ENCODE measurements around the gene TSPAN6. TPM values are rescaled to one million over a fixed set of nuclear protein-coding genes. Genes with fewer than 3 reads are reported as not detected.

TSPAN6 gene
- total and polyA plus RNA-seq, 10 of the 15 experiments (the other 5 are each of a cell fraction or from before 2014, with no cell fraction given): 0.04 to 0.23 (median 0.08) TPM; not detected in 5

GRCh38 chrX:100648458-100649417 is 12.1 kb upstream of the TSPAN6 start:
- CTCF ChIA-PET: interaction anchor here (0.9 to 1.6 kb wide), 3 partner anchors 16 to 59 kb away, joined by 3 to 4 read pairs (median 3); no protein-coding TSS in a partner anchor
- ATAC-seq: no peak
- Histone ChIP-seq H3K27me3 (replicated peaks in 1 of 2; ENCODE audit: control insufficient read depth in 2 of 2, insufficient read depth in 2 of 2, low read length in 1 of 2) (no peaks in the 10 kb centered on the region; a peak in 2 of 4 replicates), H2AFZ (ENCODE audit: control insufficient read depth, low read depth, low read length) (no peak overlapping the region), H3K4me1 (ENCODE audit: control insufficient read depth, insufficient read depth, low read length) (no peaks in the 10 kb centered on the region), H3K4me2 (ENCODE audit: control insufficient read depth, insufficient read depth) (no peak overlapping the region), H3K9ac (ENCODE audit: control insufficient read depth, insufficient read depth, low read length) (no peak overlapping the region), H3K27ac (ENCODE audit: control insufficient read depth, insufficient read depth) (no peak overlapping the region), H3K4me3 (no peak overlapping the region), H3K36me3 (ENCODE audit: control insufficient read depth in 2 of 2, insufficient read depth in 2 of 2, low read length in 1 of 2) (no peaks in the 10 kb centered on the region), H4K20me1 (ENCODE audit: control insufficient read depth, insufficient read depth) (no peaks in the 10 kb centered on the region), H3K79me2 (ENCODE audit: control insufficient read depth, insufficient read depth, low read length) (no peaks in the 10 kb centered on the region), H3K9me3 (replicated peaks; ENCODE audit: control insufficient read depth, insufficient read depth, low read length) (no peaks in the 10 kb centered on the region)
- FAIRE-seq: no peak
- SMC1A ChIA-PET (ENCODE audit: uncharacterized antibody, unreplicated experiment): no interaction called here
- in situ Hi-C loops (cut with MboI): no loop called here
- DNase-seq (ENCODE audit: low read depth, low spot score): no peak
- RAD21 ChIA-PET (ENCODE audit: unreplicated experiment): no interaction called here
- BruUV-seq (replicated peaks): no TSS peak
- 35% methylated on average over 8 of the region's 8 CpGs for WGBS (ENCODE audit: insufficient coverage, insufficient replicate concordance, low lambda C conversion rate, missing lambda C conversion rate)
- TF ChIP-seq EP300 (IDR thresholded peaks at IDR 0.05; ENCODE audit: borderline replicate concordance in 1 of 2, control insufficient read depth in 1 of 2, low read depth in 2 of 2, low read length in 2 of 2) (no peak), YY1 (IDR thresholded peaks at IDR 0.05; ENCODE audit: low read depth, low read length) (no peak), SRF (IDR thresholded peaks at IDR 0.05; ENCODE audit: low read depth in 2 of 2, low read length in 2 of 2) (no peak), ZBED1 (IDR thresholded peaks at IDR 0.05; ENCODE audit: borderline replicate concordance) (no peak), ZNF207 (IDR thresholded peaks at IDR 0.05; ENCODE audit: borderline replicate concordance) (no peak), EGR1 (IDR thresholded peaks at IDR 0.05; ENCODE audit: borderline replicate concordance in 1 of 2, low read depth in 2 of 2, low read length in 2 of 2) (no peak), ZSCAN29 (IDR thresholded peaks at IDR 0.05) (no peak), TARDBP (IDR thresholded peaks at IDR 0.05; ENCODE audit: borderline replicate concordance) (no peak), REST (IDR thresholded peaks at IDR 0.05; ENCODE audit: low read depth, low read length) (no peak)
- intact Hi-C loops (cut with micrococcal nuclease; ENCODE audit: unreplicated experiment): no loop called here
- POLR2A ChIA-PET: no interaction called here
